HCT116 (cell line): Measurements from ENCODE around the gene NIFK.

Source experiments
- POLR2A ChIP-seq: IDR thresholded peaks from 2 replicates; pipeline ENCODE4 v1.7.0; 2011; ENCODE audit warnings: borderline replicate concordance; ENCODE audit not compliant: insufficient read depth, insufficient read length; ENCODE audit errors: extremely low read depth
- TF ChIP-seq, protein P1 (sequence below), 3 experiments: fragments of 200-600 bp in 1 of 3; sonication (generic) in 1 of 3; IDR thresholded peaks in 2 of 3; conservative IDR thresholded peaks in 1 of 3; 2 replicates each; pipeline ENCODE4 v1.5.1; 2012 to 2017; ENCODE audit warnings: low read depth in 2 of 3, low read length in 2 of 3, antibody characterized with exemption in 1 of 3, borderline replicate concordance in 1 of 3, control low read depth in 1 of 3, mild to moderate bottlenecking in 1 of 3, mixed read lengths in 1 of 3, mixed run types in 1 of 3, moderate library complexity in 1 of 3; ENCODE audit not compliant: insufficient read depth in 1 of 3
- TF ChIP-seq, protein P2 (sequence below): IDR thresholded peaks from 2 replicates; pipeline ENCODE4 v1.6.1; 2012
- TF ChIP-seq, protein P3 (sequence below): IDR thresholded peaks from 2 replicates; pipeline ENCODE4 v1.6.1; 2011; ENCODE audit warnings: mild to moderate bottlenecking, low read length, moderate library complexity; ENCODE audit not compliant: insufficient replicate concordance; ENCODE audit errors: extremely low read depth

DNA sequence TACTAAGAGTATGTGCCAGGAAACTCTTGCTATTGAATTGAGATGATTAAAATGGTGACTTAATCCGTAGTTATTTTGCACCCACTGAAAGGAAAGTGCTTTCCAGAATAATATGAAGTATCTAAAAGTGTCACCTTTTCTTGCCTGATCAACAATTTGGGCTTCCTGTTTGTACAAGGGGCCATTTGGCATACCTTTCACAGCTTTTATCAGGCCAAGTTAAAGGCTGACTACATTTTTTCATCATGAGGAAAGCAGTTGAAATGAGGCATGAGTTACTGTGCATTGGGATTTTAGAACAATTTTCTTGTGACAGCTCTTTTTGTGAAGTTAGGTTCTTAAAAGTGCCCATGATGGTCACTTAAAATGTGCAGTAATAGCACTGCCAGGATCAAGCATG, 29.9 kb upstream of the NIFK start:
- TF ChIP-seq, protein P1, sequence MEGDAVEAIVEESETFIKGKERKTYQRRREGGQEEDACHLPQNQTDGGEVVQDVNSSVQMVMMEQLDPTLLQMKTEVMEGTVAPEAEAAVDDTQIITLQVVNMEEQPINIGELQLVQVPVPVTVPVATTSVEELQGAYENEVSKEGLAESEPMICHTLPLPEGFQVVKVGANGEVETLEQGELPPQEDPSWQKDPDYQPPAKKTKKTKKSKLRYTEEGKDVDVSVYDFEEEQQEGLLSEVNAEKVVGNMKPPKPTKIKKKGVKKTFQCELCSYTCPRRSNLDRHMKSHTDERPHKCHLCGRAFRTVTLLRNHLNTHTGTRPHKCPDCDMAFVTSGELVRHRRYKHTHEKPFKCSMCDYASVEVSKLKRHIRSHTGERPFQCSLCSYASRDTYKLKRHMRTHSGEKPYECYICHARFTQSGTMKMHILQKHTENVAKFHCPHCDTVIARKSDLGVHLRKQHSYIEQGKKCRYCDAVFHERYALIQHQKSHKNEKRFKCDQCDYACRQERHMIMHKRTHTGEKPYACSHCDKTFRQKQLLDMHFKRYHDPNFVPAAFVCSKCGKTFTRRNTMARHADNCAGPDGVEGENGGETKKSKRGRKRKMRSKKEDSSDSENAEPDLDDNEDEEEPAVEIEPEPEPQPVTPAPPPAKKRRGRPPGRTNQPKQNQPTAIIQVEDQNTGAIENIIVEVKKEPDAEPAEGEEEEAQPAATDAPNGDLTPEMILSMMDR (IDR thresholded peaks at IDR 0.05 in 2 of 3, conservative IDR thresholded peaks at IDR 0.05 in 1 of 3; ENCODE audit: borderline replicate concordance in 1 of 3, insufficient read depth in 1 of 3, low read depth in 2 of 3, low read length in 2 of 3), result no peak
- no peak for TF ChIP-seq POLR2A
- TF ChIP-seq, protein P2, sequence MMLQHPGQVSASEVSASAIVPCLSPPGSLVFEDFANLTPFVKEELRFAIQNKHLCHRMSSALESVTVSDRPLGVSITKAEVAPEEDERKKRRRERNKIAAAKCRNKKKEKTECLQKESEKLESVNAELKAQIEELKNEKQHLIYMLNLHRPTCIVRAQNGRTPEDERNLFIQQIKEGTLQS, result no peak
- TF ChIP-seq, protein P3, sequence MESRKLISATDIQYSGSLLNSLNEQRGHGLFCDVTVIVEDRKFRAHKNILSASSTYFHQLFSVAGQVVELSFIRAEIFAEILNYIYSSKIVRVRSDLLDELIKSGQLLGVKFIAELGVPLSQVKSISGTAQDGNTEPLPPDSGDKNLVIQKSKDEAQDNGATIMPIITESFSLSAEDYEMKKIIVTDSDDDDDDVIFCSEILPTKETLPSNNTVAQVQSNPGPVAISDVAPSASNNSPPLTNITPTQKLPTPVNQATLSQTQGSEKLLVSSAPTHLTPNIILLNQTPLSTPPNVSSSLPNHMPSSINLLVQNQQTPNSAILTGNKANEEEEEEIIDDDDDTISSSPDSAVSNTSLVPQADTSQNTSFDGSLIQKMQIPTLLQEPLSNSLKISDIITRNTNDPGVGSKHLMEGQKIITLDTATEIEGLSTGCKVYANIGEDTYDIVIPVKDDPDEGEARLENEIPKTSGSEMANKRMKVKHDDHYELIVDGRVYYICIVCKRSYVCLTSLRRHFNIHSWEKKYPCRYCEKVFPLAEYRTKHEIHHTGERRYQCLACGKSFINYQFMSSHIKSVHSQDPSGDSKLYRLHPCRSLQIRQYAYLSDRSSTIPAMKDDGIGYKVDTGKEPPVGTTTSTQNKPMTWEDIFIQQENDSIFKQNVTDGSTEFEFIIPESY, result no peak
